Upper lobe of right lung (tissue), 1 donor: ENCODE measurements around the gene CCNY. TPM values are rescaled to one million over a fixed set of nuclear protein-coding genes. Genes with fewer than 3 reads are reported as not detected.

Experiments used
- ATAC-seq: fragments of 200-7000 bp; cut with Tn5 transposase; one replicate; pipeline ENCODE4 v1.9.1; 2020; ENCODE audit warnings: mild to moderate bottlenecking, moderate library complexity
- DNase-seq: peaks from one replicate; pipeline ENCODE4 v3.0.0-alpha.2; 2020
- H3K27ac ChIP-seq: fragments of 200-600 bp; one replicate; pipeline ENCODE4 v1.8.0; 2022
- H3K27me3 ChIP-seq: fragments of 200-600 bp; one replicate; pipeline ENCODE4 v1.8.0; 2022; ENCODE audit warnings: mild to moderate bottlenecking
- H3K36me3 ChIP-seq: fragments of 200-600 bp; one replicate; pipeline ENCODE4 v1.8.0; 2022
- H3K4me1 ChIP-seq: fragments of 200-600 bp; one replicate; pipeline ENCODE4 v1.8.0; 2022
- H3K4me3 ChIP-seq: fragments of 200-600 bp; one replicate; pipeline ENCODE4 v1.8.0; 2022; ENCODE audit warnings: mild to moderate bottlenecking
- H3K9me3 ChIP-seq: fragments of 200-600 bp; one replicate; pipeline ENCODE4 v1.8.0; 2022
- CTCF ChIP-seq: fragments of 200-600 bp; IDR thresholded peaks from one replicate; pipeline ENCODE4 v1.8.0; 2022; ENCODE audit warnings: antibody characterized with exemption
- intact Hi-C: fragments of 100-400 bp; cut with DNase I; formaldehyde crosslinking; loops from one replicate; pipeline ENCODE4 v1.11.0; 2022
- total RNA-seq: library from RNA; stranded (reverse); fragmentation: NEBNext Ultra II Directional; extraction: Animal tissue kit (Norgen Biotek cat#: 25700); gene quantifications from one replicate; pipeline ENCODE4 v1.2.1, GENCODE V29; 2021
- donor health status: DM: no; HTN: yes; CAD: no; lungs with severe emphysema.

CCNY gene
- total RNA-seq, 1 donor from 2014 or later = 85.4 TPM

- ATAC-seq (no peak), DNase-seq (no peak)
- no peaks in the 10 kb centered on the region for H3K36me3 ChIP-seq
- intact Hi-C loops = no loop called here
- no peak overlapping the region for H3K4me3 ChIP-seq
- no peak overlapping the region for H3K27ac ChIP-seq
- peaks cover 38% of the 10 kb centered on the region for H3K4me1 ChIP-seq
- H3K27me3 ChIP-seq = no peaks in the 10 kb centered on the region
- H3K9me3 ChIP-seq = no peaks in the 10 kb centered on the region
- TF ChIP-seq CTCF = no peak
Observed at GRCh38 chr10:35367107-35367859, 31.0 kb downstream of the CCNY start.

- no peak for TF ChIP-seq CTCF
- Histone ChIP-seq H3K27me3 (no peaks in the 10 kb centered on the region), H3K4me1 (peaks cover 40% of the 10 kb centered on the region), H3K27ac (no peak overlapping the region), H3K4me3 (no peak overlapping the region), H3K36me3 (no peaks in the 10 kb centered on the region), H3K9me3 (no peaks in the 10 kb centered on the region)
- no peak for DNase-seq
- no peak for ATAC-seq
- intact Hi-C loops = no loop called here
Observed at GRCh38 chr10:35367982-35368381, 31.7 kb downstream of the CCNY start.

GRCh38 chr10:35368485-35369048 lies 32.3 kb downstream of the CCNY start:
- H3K27me3 ChIP-seq = no peaks in the 10 kb centered on the region
- no peaks in the 10 kb centered on the region for H3K9me3 ChIP-seq
- no peaks in the 10 kb centered on the region for H3K36me3 ChIP-seq
- no peak for DNase-seq
- H3K4me1 ChIP-seq = peaks cover 45% of the 10 kb centered on the region
- TF ChIP-seq CTCF = no peak
- no peak overlapping the region for H3K4me3 ChIP-seq
- no peak for ATAC-seq
- intact Hi-C loops = no loop called here
- H3K27ac ChIP-seq = peak overlapping the region; percentile 26

GRCh38 chr10:35369049-35369611 lies 32.8 kb downstream of the CCNY start:
- Histone ChIP-seq H3K4me1 (peaks cover 46% of the 10 kb centered on the region), H3K4me3 (no peak overlapping the region), H3K27me3 (no peaks in the 10 kb centered on the region), H3K9me3 (no peaks in the 10 kb centered on the region), H3K27ac (peak overlapping the region; percentile 26), H3K36me3 (no peaks in the 10 kb centered on the region)
- no peak for TF ChIP-seq CTCF
- intact Hi-C loops = no loop called here
- ATAC-seq (peak; percentile 32), DNase-seq (no peak)

- intact Hi-C loops = no loop called here
- no peak for TF ChIP-seq CTCF
- H3K27me3 ChIP-seq = no peaks in the 10 kb centered on the region
- peak overlapping the region; percentile 61 for H3K27ac ChIP-seq
- no peaks in the 10 kb centered on the region for H3K36me3 ChIP-seq
- no peaks in the 10 kb centered on the region for H3K9me3 ChIP-seq
- ATAC-seq (no peak), DNase-seq (no peak)
- no peak overlapping the region for H3K4me3 ChIP-seq
- peaks cover 46% of the 10 kb centered on the region for H3K4me1 ChIP-seq
Observed at GRCh38 chr10:35371731-35372130, 35.4 kb downstream of the CCNY start.
